Measurements from ENCODE around the gene RAP1GAP.

GRCh38 chr1:21594501-21594900 lies 74.7 kb downstream of the RAP1GAP start:
- TF ChIP-seq EP300 (IDR thresholded peaks at IDR 0.05) = no peak
- TF ChIP-seq CTCF (IDR thresholded peaks at IDR 0.05) = no peak
- no peak for TF ChIP-seq POLR2AphosphoS5 (IDR thresholded peaks at IDR 0.05)
- no peak for TF ChIP-seq POLR2A (IDR thresholded peaks at IDR 0.05)

Data from stomach (tissue), 4 donors.